ENCODE measurements around the gene MTERF4. TPM values are rescaled to one million over a fixed set of nuclear protein-coding genes. Genes with fewer than 3 reads are reported as not detected.

MTERF4 gene
- total RNA-seq, 1 experiment from 2014 or later, result 13.6 TPM

DNA sequence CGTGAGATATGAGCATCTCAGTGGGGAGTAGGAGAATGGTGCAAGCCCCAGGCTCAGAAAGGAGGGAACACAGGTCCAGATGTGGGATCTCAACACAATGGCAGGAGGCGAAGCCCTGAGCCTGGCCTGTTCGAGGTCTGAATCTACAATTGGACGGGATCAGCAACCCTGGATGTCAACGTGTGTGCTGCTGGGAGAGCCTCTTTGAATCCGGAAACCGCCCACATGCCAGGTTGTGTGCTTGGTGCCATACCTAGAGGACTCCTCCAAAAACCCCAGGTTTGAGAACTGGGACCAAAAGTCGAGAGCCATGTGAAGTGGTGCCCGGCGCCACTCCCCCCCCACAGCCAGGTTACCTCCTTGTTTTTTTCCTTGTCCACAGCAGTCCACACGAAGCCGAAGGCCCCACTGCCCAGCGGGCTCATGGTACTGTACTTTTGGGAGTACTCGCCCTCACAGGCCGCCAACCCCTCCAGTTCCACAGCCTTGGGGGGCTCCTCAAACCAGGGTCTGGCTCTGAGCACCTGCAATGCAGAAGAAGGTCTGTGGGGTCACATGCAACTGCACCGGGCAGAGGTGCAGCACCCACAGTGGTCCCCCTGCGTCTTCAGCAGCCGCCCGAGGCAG lies 20.4 kb upstream of the MTERF4 start:
- no peaks in the 10 kb centered on the region for H3K4me1 ChIP-seq (ENCODE audit: insufficient read depth, low read length)
- no peak overlapping the region for H3K4me2 ChIP-seq (ENCODE audit: low read length)
- no peaks in the 10 kb centered on the region for H3K27me3 ChIP-seq (ENCODE audit: low read length)
- no peaks in the 10 kb centered on the region for H3F3A ChIP-seq (ENCODE audit: low read length, unreplicated experiment)
- H3K9me2 ChIP-seq (replicated peaks; ENCODE audit: low read length), result no peaks in the 10 kb centered on the region
- H3K79me2 ChIP-seq (ENCODE audit: low read length), result no peaks in the 10 kb centered on the region
- TF ChIP-seq, protein P1, sequence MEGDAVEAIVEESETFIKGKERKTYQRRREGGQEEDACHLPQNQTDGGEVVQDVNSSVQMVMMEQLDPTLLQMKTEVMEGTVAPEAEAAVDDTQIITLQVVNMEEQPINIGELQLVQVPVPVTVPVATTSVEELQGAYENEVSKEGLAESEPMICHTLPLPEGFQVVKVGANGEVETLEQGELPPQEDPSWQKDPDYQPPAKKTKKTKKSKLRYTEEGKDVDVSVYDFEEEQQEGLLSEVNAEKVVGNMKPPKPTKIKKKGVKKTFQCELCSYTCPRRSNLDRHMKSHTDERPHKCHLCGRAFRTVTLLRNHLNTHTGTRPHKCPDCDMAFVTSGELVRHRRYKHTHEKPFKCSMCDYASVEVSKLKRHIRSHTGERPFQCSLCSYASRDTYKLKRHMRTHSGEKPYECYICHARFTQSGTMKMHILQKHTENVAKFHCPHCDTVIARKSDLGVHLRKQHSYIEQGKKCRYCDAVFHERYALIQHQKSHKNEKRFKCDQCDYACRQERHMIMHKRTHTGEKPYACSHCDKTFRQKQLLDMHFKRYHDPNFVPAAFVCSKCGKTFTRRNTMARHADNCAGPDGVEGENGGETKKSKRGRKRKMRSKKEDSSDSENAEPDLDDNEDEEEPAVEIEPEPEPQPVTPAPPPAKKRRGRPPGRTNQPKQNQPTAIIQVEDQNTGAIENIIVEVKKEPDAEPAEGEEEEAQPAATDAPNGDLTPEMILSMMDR (conservative IDR thresholded peaks at IDR 0.05; ENCODE audit: low read depth, low read length), result no peak
- TF ChIP-seq EZH2phosphoT487 (IDR thresholded peaks at IDR 0.05; ENCODE audit: borderline replicate concordance, low read length) (no peak), EZH2 (IDR thresholded peaks at IDR 0.05; ENCODE audit: low read length, unreplicated experiment) (no peak)
- CTCF ChIA-PET, result no interaction called here
- H3K4me3 ChIP-seq (ENCODE audit: low read length), result no peak overlapping the region
- ATAC-seq (no peak), DNase-seq (no peak)
- H3K9me3 ChIP-seq (ENCODE audit: low read length), result no peaks in the 10 kb centered on the region
- no peak overlapping the region for H3K9ac ChIP-seq (ENCODE audit: low read length)
- no peak overlapping the region for H2AFZ ChIP-seq (ENCODE audit: low read length)
- H3K27ac ChIP-seq (ENCODE audit: low read length), result no peak overlapping the region
- POLR2A ChIA-PET (ENCODE audit: unreplicated experiment), result no interaction called here
- no peaks in the 10 kb centered on the region for H4K20me1 ChIP-seq (ENCODE audit: low read length)
- no peaks in the 10 kb centered on the region for H3K36me3 ChIP-seq (ENCODE audit: low read depth, low read length)
- no TSS peak for BruUV-seq (replicated peaks)
- intact Hi-C loops (cut with micrococcal nuclease), result no loop called here

DNA sequence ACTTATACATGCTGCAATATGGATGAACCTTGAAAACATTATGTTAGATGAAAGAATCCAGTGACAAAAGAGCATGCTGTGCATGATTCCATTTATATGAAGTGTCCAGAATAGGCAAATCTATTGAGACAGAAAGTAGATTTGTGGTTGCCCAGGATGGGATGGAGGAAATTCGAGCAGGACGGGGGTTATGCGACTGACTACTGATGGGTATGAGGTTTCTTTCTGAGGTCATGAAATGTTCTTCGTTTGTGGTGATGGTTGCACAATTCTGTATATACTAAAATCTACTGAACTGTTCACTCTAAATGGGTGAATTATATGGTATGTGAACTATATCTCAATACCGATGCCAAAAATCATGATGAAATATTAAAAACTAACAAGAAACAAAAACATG lies 18.9 kb upstream of the MTERF4 start:
- no peaks in the 10 kb centered on the region for H3K9me3 ChIP-seq (ENCODE audit: low read length)
- H3K27me3 ChIP-seq (ENCODE audit: low read length), result no peaks in the 10 kb centered on the region
- ChIA-PET POLR2A (ENCODE audit: unreplicated experiment) (no interaction called here), CTCF (no interaction called here)
- DNase-seq (no peak), ATAC-seq (no peak)
- no peaks in the 10 kb centered on the region for H3K36me3 ChIP-seq (ENCODE audit: low read depth, low read length)
- no peak overlapping the region for H3K4me2 ChIP-seq (ENCODE audit: low read length)
- H3K79me2 ChIP-seq (ENCODE audit: low read length), result no peaks in the 10 kb centered on the region
- no TSS peak for BruUV-seq (replicated peaks)
- TF ChIP-seq, protein P1 (conservative IDR thresholded peaks at IDR 0.05; ENCODE audit: low read depth, low read length), result no peak
- no peak for TF ChIP-seq EZH2phosphoT487 (IDR thresholded peaks at IDR 0.05; ENCODE audit: borderline replicate concordance, low read length)
- no peak for TF ChIP-seq EZH2 (IDR thresholded peaks at IDR 0.05; ENCODE audit: low read length, unreplicated experiment)
- H4K20me1 ChIP-seq (ENCODE audit: low read length), result no peaks in the 10 kb centered on the region
- H2AFZ ChIP-seq (ENCODE audit: low read length), result no peak overlapping the region
- H3F3A ChIP-seq (ENCODE audit: low read length, unreplicated experiment), result no peaks in the 10 kb centered on the region
- intact Hi-C loops (cut with micrococcal nuclease), result no loop called here
- H3K4me3 ChIP-seq (ENCODE audit: low read length), result no peak overlapping the region
- no peaks in the 10 kb centered on the region for H3K4me1 ChIP-seq (ENCODE audit: insufficient read depth, low read length)
- no peak overlapping the region for H3K27ac ChIP-seq (ENCODE audit: low read length)
- no peak overlapping the region for H3K9ac ChIP-seq (ENCODE audit: low read length)
- no peaks in the 10 kb centered on the region for H3K9me2 ChIP-seq (replicated peaks; ENCODE audit: low read length)

DNA sequence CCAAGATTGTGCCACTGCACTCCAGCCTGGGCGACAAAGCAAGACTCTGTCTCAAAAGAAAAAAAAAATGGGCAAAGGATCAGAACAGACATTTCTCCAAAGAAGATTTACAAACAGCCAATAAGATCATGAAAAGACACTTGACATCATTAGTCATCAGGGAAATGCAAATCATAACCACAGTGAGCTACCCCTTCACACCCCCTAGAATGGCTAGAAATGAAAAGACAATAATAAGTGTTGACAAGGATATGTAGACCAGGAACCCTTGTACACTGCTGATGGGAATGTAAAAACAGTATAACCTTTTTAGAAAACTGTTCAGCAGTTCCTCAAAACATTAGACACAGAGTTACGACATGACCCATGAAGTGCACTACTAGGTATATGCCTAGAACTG lies 18.4 kb upstream of the MTERF4 start:
- Histone ChIP-seq H3K36me3 (ENCODE audit: low read depth, low read length) (no peaks in the 10 kb centered on the region), H3K9me2 (replicated peaks; ENCODE audit: low read length) (no peaks in the 10 kb centered on the region), H4K20me1 (ENCODE audit: low read length) (no peaks in the 10 kb centered on the region), H3K4me3 (ENCODE audit: low read length) (no peak overlapping the region), H3K9ac (ENCODE audit: low read length) (no peak overlapping the region), H3K79me2 (ENCODE audit: low read length) (no peaks in the 10 kb centered on the region), H3K4me1 (ENCODE audit: insufficient read depth, low read length) (no peaks in the 10 kb centered on the region), H2AFZ (ENCODE audit: low read length) (no peak overlapping the region), H3K9me3 (ENCODE audit: low read length) (no peaks in the 10 kb centered on the region), H3F3A (ENCODE audit: low read length, unreplicated experiment) (no peaks in the 10 kb centered on the region), H3K4me2 (ENCODE audit: low read length) (no peak overlapping the region), H3K27me3 (ENCODE audit: low read length) (no peaks in the 10 kb centered on the region), H3K27ac (ENCODE audit: low read length) (no peak overlapping the region)
- no peak for ATAC-seq
- no TSS peak for BruUV-seq (replicated peaks)
- TF ChIP-seq EZH2phosphoT487 (IDR thresholded peaks at IDR 0.05; ENCODE audit: borderline replicate concordance, low read length), result no peak
- TF ChIP-seq, protein P1 (conservative IDR thresholded peaks at IDR 0.05; ENCODE audit: low read depth, low read length), result no peak
- TF ChIP-seq EZH2 (IDR thresholded peaks at IDR 0.05; ENCODE audit: low read length, unreplicated experiment), result no peak
- no peak for DNase-seq
- POLR2A ChIA-PET (ENCODE audit: unreplicated experiment), result no interaction called here
- intact Hi-C loops (cut with micrococcal nuclease), result no loop called here
- CTCF ChIA-PET, result no interaction called here

Data from PC-3 (cell line).